Glomerular visceral epithelial cell (primary cell): ENCODE measurements around the gene GATA3.

Experiments used
- DNase-seq: peaks from one replicate; pipeline ENCODE4 v3.0.0-alpha.2; 2016; ENCODE audit errors: extremely low spot score

The GATA3 gene

DNA sequence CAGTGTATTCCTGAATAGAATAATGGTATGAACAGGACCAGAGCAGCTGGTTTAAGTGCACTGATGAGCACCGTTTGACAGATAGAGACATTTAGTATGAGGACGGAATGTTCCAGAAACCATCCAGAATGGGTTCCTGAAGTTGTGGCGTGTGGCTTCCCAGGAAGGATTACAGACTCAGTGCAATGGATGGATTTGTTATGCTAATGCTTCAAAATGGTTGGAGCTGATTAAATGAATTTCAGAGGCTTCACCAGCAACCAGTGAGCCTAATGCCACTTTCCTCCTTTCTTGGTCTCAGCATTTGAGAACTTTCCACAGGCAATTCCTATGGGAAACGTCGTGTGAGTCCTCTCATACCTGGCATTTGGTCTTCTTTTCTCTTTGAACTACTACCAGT, 9.9 kb downstream of the GATA3 start:
- DNase-seq = no peak

DNA sequence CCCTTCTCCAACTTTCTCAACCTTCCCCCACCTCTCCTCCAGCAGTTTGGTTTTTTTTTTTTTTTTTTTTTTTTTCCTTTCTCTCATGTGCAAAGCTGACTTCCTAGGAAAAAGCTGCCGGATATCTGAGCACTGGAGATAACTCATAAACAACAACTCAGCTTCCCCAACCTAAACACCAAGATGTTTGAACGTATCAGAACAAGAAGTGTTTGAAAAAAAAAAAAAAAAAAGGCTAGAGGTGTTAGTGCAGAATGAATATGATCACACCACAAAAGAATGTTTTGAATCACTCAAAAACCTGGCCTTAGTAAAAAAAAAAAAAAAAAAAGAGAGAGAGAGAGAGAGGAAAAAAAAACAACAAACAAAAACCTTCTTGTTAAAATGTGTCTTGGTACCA, 11.2 kb downstream of the GATA3 start:
- no peak for DNase-seq

DNA sequence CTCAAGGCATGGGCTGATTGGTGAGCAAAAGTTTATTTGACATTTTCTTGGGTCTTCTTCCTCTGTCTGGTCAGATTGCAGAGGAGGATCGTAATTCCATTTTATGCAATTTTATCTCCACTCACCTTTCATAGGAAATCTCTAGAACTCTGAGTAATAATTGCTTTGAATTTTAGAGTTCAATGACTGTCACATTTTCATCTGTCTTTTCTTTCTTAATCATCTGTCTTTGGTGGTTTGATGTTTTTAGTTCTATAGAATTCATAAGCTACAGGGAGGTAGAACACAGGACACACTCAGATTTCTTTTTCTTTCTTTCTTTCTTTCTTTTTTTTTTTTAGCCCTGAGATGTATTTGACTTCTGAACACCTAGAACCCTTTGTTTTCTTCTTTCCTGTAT, 11.6 kb downstream of the GATA3 start:
- DNase-seq = no peak

GRCh38 chr10:8066797-8067196, 12.3 kb downstream of the GATA3 start:
- no peak for DNase-seq

DNA sequence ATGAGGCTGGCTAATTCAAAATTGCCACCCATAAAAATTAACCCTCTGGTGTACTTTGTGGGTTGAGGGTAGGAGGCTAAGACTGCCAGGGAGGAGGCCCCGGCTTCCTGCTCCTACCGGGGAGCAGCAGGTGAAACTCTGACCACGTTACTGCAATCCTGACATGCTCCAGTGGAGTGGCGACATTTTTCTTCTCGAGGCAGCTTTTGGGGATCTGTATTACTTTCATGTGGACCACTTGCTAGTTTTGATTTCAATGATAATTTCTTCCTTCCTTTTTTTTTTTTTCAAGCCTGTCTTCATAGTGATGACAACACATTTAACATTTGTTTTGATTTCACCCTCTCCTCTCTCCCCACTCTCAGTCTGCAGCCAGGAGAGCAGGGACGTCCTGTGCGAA, 14.6 kb downstream of the GATA3 start:
- no peak for DNase-seq

GRCh38 chr10:8069627-8070026, 15.1 kb downstream of the GATA3 start:
- no peak for DNase-seq

- no peak for DNase-seq
Measured at GRCh38 chr10:8070440-8070839, 16.0 kb downstream of the GATA3 start.

GRCh38 chr10:8071006-8071405, 16.5 kb downstream of the GATA3 start:
- no peak for DNase-seq

DNA sequence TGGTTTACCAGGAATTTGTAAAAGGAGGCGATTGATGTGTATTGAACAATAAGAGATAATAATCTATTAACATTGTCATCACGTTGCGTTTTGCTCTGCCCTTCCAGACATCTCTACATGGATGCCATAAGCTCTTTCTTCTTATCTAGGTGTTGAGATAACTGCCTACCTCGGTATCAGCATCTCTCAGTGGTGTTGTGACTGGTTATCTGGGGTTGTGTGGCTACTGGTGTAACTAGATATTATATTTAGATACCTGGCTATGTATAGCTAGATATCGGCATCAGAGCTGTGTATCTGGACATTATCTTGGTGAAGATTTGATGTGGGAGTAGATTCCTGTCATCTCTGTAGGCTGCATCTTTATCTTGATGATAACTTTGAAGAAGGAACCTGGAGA, 17.2 kb downstream of the GATA3 start:
- no peak for DNase-seq

GRCh38 chr10:8072211-8072610, 17.7 kb downstream of the GATA3 start:
- DNase-seq = no peak

- no peak for DNase-seq
Measured at GRCh38 chr10:8073691-8074416, 19.4 kb downstream of the GATA3 start.

- no peak for DNase-seq
Measured at GRCh38 chr10:8074881-8075280, 20.4 kb downstream of the GATA3 start.

DNA sequence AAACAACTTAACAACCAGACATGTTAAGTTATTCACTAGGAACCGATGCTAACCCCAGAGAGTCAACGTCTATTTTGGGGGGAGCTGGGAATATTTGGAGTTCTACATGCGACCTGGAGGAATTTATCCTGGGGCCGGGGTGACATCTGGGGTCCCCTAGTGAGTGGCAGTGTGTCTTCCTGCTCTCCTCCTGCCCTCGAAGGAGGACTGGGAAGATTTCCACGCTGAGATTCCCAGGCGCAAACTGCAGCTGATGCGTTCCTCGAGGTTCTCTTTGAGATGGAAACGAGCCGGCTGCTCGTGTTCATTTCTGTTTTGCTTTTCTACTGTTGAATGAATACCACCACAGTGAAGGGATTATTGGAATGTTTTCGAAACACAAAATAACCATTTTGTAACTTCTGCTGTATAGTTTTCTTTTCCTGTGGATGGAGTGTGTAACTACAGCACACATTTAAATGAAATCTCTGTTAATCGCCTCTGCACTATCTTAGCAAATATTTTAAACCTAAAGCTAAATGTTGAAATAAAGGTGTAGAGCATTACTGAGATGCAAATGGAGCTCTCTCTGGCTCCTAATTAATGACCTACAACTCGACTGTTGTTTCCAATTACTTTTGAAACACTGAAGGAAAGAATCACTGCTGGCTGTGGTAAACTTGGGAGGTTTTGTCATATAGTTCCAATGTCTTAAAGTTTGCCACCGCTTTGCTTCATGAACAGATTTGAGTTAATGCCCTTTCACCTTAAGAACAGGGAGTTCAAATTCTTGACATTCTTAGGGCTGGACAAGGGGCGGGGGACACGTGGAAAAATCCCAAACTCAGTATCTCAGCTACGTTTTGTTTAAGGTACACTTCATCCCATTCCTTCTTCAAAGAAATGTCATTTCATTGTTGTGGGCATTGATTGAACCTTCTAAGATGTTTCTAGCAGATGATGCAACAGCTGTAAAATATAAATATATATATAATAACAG, 21.1 kb downstream of the GATA3 start:
- DNase-seq = no peak

DNA sequence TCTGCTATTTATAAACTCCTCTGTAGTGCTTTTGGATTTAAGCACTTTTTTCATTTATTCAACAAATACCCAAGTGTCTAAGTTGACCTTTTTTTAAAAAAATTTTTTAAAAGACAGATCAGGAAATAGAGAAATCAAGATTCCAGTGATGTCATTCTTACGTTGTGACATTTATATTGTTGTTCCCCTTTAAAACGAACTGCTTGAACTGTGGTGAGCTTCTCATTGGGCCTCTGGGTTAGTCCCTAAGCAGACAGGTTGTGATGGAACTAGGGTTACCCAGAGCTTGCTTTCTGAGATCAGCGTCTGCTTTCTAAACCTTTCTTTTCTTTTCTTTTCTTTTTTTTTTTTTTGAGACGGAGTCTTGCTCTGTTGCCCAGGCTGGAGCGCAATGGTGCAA, 22.4 kb downstream of the GATA3 start:
- DNase-seq = no peak

DNA sequence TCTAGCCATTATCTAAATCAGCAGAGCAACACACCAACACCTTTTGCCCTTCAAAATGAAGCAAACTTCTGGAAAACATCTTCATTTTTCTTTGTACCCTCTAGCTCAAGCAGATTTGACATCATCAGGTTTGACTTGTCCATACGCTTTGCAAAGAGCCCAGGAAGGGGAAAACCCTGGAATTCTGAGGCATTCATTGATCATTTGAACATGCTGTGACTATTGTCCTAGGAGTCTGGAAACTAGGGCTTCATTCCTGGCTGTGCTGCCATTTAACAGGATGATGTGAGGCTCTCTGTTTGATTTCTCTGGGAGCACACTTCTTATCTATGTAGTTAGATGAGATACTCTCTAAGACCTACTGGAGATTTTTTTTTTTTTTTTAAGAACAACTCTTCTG, 23.5 kb downstream of the GATA3 start:
- no peak for DNase-seq

DNA sequence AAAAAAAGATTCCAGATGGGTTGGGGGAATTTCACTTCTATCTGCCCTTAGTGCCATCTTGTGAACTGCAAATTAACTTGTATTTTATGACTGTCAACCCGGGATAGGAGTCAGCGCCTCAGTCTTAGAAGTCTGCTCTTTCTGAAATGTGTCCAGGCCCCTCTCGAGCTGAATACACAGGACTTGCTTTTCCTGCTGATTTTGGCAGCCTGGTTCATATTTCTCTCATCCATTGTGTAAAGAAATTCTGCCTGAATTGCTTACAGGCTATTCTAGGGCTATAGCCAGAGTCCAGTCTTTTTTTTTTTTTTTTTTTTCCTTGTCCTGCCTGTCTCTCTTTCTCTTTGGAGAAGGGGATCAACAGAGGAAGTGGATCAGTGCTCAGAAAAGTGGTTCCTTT, 24.6 kb downstream of the GATA3 start:
- no peak for DNase-seq

DNA sequence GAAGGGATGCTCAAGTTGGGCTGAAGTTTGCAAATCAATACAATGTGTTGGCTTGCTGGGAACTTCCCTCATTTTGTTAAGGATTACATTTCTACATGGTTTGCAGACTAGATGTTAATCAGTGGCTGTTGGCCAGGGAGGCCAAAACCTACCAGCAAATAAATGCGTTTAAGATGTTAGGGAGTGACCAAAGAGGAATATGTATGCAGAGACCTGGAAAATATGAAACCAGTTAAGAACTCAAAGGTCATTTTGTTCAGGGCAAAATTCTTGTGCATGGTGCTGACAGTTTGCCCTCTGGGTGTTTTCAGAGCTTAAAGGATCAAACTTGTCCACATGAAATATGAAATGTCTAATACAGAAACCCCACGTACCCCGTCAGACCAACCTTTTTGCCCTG, 30.3 kb downstream of the GATA3 start:
- DNase-seq = no peak

GRCh38 chr10:8085251-8085650, 30.8 kb downstream of the GATA3 start:
- DNase-seq = no peak

DNA sequence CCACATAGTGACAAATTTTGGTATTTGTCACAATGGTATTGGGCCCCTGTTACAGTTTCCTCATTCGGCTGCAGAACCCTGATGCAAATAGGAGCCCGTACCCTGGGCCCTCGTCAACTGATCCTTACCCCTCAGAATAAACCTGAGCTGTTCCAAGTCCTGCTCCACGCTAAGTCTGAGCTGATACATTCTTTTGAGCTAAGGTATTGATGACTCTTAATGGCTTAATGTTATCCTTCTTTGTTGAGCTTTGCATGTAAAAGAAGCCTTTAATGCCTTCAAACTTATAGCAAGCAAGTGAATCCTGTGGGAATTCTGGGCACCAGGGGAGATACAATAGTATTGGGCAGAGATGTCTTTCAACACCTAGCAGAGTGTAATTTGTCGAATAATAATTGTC, 31.8 kb downstream of the GATA3 start:
- DNase-seq = no peak

GRCh38 chr10:8088504-8088903, 34.0 kb downstream of the GATA3 start:
- no peak for DNase-seq

- DNase-seq = no peak
Measured at GRCh38 chr10:8092428-8092827, 37.9 kb downstream of the GATA3 start.

GRCh38 chr10:8095959-8096358, 41.5 kb downstream of the GATA3 start:
- no peak for DNase-seq

GRCh38 chr10:8096931-8097330, 42.4 kb downstream of the GATA3 start:
- DNase-seq = no peak
